ENCODE results near the gene RNF187. TPM values are rescaled to one million over a fixed set of nuclear protein-coding genes. Genes with fewer than 3 reads are reported as not detected.

The RNF187 gene
- polyA plus RNA-seq, 1 experiment: 106 TPM

GRCh38 chr1:228515200-228515834 lies 28.1 kb downstream of the RNF187 start:
- no peaks in the 10 kb centered on the region for H3K36me3 ChIP-seq (ENCODE audit: control insufficient read depth, insufficient read depth, low read length)
- no peak for DNase-seq (ENCODE audit: low read depth)
- CTCF ChIA-PET: interaction anchor here (0.5 to 7.2 kb wide), 14 partner anchors 10 to 1078 kb away, joined by 3 to 40 read pairs (median 4); partner anchors contain the start of gene WNT3A
- H3K27me3 ChIP-seq (ENCODE audit: control insufficient read depth, insufficient read depth, low read length): peaks cover 12% of the 10 kb centered on the region
- TF ChIP-seq, protein P1, sequence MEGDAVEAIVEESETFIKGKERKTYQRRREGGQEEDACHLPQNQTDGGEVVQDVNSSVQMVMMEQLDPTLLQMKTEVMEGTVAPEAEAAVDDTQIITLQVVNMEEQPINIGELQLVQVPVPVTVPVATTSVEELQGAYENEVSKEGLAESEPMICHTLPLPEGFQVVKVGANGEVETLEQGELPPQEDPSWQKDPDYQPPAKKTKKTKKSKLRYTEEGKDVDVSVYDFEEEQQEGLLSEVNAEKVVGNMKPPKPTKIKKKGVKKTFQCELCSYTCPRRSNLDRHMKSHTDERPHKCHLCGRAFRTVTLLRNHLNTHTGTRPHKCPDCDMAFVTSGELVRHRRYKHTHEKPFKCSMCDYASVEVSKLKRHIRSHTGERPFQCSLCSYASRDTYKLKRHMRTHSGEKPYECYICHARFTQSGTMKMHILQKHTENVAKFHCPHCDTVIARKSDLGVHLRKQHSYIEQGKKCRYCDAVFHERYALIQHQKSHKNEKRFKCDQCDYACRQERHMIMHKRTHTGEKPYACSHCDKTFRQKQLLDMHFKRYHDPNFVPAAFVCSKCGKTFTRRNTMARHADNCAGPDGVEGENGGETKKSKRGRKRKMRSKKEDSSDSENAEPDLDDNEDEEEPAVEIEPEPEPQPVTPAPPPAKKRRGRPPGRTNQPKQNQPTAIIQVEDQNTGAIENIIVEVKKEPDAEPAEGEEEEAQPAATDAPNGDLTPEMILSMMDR (IDR thresholded peaks at IDR 0.05; ENCODE audit: insufficient read depth, low read depth, low read length): peak; percentile 70
- H3K4me3 ChIP-seq (ENCODE audit: low read depth, low read length): no peak overlapping the region
- POLR2A ChIA-PET: no interaction called here

GRCh38 chr1:228517655-228518054 lies 30.5 kb downstream of the RNF187 start:
- peaks cover 10% of the 10 kb centered on the region; the same call in 1 of the 2 replicates for H3K27me3 ChIP-seq (ENCODE audit: control insufficient read depth, insufficient read depth, low read length)
- CTCF ChIA-PET: interaction anchor here (1.5 kb wide), 1 partner anchor 519 kb away, joined by 4 read pairs; no protein-coding TSS in a partner anchor
- TF ChIP-seq, protein P1 (IDR thresholded peaks at IDR 0.05; ENCODE audit: insufficient read depth, low read depth, low read length): no peak

DNA sequence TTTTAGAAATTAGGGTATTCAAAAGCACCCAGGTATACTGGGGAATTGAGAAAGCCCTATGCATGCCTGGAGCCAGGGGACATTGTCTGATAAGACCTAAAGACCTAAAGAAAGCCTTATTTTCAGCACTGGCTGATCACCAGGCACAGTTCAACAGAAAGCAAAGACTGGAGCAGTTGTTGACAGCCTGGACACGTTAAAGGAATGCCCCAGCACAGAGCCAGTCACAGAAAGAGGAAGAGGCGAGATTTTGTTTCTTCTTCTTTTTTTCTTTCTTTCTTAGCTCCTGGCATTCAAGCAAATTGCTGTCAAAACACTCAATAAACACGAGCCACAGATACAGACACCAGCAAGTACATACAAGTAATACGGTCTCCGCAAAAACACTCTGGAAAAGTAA lies 40.4 kb downstream of the RNF187 start:
- TF ChIP-seq, protein P1 (IDR thresholded peaks at IDR 0.05; ENCODE audit: insufficient read depth, low read depth, low read length): no peak
- no peak overlapping the region for H3K4me3 ChIP-seq (ENCODE audit: low read depth, low read length)
- CTCF ChIA-PET: no interaction called here

More at GRCh38 chr1:228517655-228518054, 30.5 kb downstream of the RNF187 start:
- Histone ChIP-seq H3K4me3 (ENCODE audit: low read depth, low read length) (no peak overlapping the region), H3K36me3 (ENCODE audit: control insufficient read depth, insufficient read depth, low read length) (no peaks in the 10 kb centered on the region)
- no peak for DNase-seq (ENCODE audit: low read depth)
- POLR2A ChIA-PET: no interaction called here

DNA sequence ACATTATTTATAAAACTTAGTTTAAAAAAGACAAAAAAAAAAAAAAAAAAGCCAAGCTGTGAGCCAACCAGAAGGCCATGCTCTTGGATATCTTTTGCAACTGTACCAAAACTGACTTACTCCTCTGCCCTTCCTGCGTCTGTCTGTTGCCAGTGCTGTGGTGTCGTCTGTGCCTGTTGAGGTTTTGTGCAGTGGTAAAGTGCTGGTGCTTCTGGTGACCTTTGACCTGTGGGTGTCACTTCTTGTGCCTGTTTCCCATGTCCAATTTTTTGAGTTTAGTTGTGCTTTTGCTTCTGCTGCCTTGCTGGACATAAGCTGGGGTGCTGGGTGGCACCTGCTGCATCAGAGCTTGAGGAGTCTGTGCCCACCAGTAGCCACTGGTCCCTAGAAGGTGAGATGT lies 41.4 kb downstream of the RNF187 start:
- TF ChIP-seq, protein P1 (IDR thresholded peaks at IDR 0.05; ENCODE audit: insufficient read depth, low read depth, low read length): no peak
- ChIA-PET POLR2A (no interaction called here), CTCF (no interaction called here)

More for the DNA sequence above, 40.4 kb downstream of the RNF187 start:
- POLR2A ChIA-PET: no interaction called here
- DNase-seq (ENCODE audit: low read depth): no peak
- H3K27me3 ChIP-seq (ENCODE audit: control insufficient read depth, insufficient read depth, low read length): no peaks in the 10 kb centered on the region
- H3K36me3 ChIP-seq (ENCODE audit: control insufficient read depth, insufficient read depth, low read length): no peaks in the 10 kb centered on the region

GRCh38 chr1:228530086-228530758 lies 43.0 kb downstream of the RNF187 start:
- DNase-seq (ENCODE audit: low read depth): no peak
- ChIA-PET POLR2A (no interaction called here), CTCF (no interaction called here)
- Histone ChIP-seq H3K4me3 (ENCODE audit: low read depth, low read length) (no peak overlapping the region), H3K36me3 (ENCODE audit: control insufficient read depth, insufficient read depth, low read length) (no peaks in the 10 kb centered on the region), H3K27me3 (ENCODE audit: control insufficient read depth, insufficient read depth, low read length) (no peaks in the 10 kb centered on the region)
- TF ChIP-seq, protein P1 (IDR thresholded peaks at IDR 0.05; ENCODE audit: insufficient read depth, low read depth, low read length): no peak

More for the DNA sequence above, 41.4 kb downstream of the RNF187 start:
- no peak for DNase-seq (ENCODE audit: low read depth)
- Histone ChIP-seq H3K4me3 (ENCODE audit: low read depth, low read length) (no peak overlapping the region), H3K27me3 (ENCODE audit: control insufficient read depth, insufficient read depth, low read length) (no peaks in the 10 kb centered on the region), H3K36me3 (ENCODE audit: control insufficient read depth, insufficient read depth, low read length) (no peaks in the 10 kb centered on the region)

Measured in BJ (cell line).